Muscle of leg (tissue), 16 donors: ENCODE results near the gene REEP6. TPM values are rescaled to one million over a fixed set of nuclear protein-coding genes. Genes with fewer than 3 reads are reported as not detected.

Experiments
- DNase-seq: peaks from one replicate; pipeline ENCODE4 v3.0.0; 2013
- H3K27ac ChIP-seq: one replicate; pipeline ENCODE4 v1.5.1; 2013; ENCODE audit warnings: mild to moderate bottlenecking, low read length, control low read depth
- H3K27me3 ChIP-seq: one replicate; pipeline ENCODE4 v1.6.1; 2013; ENCODE audit warnings: low read length; ENCODE audit not compliant: control insufficient read depth, insufficient read depth
- H3K36me3 ChIP-seq: one replicate; pipeline ENCODE4 v1.6.1; 2013; ENCODE audit warnings: low read length; ENCODE audit not compliant: control insufficient read depth, insufficient read depth
- H3K4me1 ChIP-seq: one replicate; pipeline ENCODE4 v1.6.1; 2013; ENCODE audit warnings: low read length; ENCODE audit not compliant: control insufficient read depth, insufficient read depth
- H3K4me3 ChIP-seq: one replicate; pipeline ENCODE4 v1.5.1; 2013; ENCODE audit warnings: low read length, control low read depth
- H3K9me3 ChIP-seq: replicated peaks from 2 replicates; pipeline ENCODE4 v1.6.1; 2013; ENCODE audit warnings: low read depth, low read length; ENCODE audit not compliant: control insufficient read depth
- WGBS: methylation state at CpG from one replicate; pipeline ENCODE4 v1.1.5; 2013; ENCODE audit warnings: missing lambda C conversion rate; ENCODE audit not compliant: insufficient coverage; 5-methylcytosine and 5-hydroxymethylcytosine counted together
- long read RNA-seq, 11 donors: transcript quantifications; one replicate each; lab custom pipeline, GENCODE V29; 2026
- polyA plus RNA-seq, 8 donors: library from polyadenylated mRNA; unstranded; fragments of 120-200 nt; gene quantifications; one replicate each; pipeline versions ENCODE4 v1.2.1 to v1.2.3, GENCODE V29; 2013; ENCODE audit warnings: inconsistent platforms in 1 of 8, low replicate concordance in 1 of 8; ENCODE audit not compliant: insufficient read length in 8 of 8, insufficient read depth in 1 of 8
- total RNA-seq: library from RNA; stranded (reverse); fragments of 120-200 nt; gene quantifications from one replicate; pipeline ENCODE4 v1.2.4, GENCODE V29; 2013

Gene REEP6
- total RNA-seq = 0.58 TPM
- polyA plus RNA-seq = 10 to 100 TPM in 1 of 8 donors, 1 to 10 TPM in 7; 1.5 to 11.9 (median 2.0) TPM
- long read RNA-seq, donor 1, partial matches to known transcripts = 0 of 1 reads
- long read RNA-seq, donor 1, other reads (novel, unspliced or antisense) = 0 of 1 reads
- long read RNA-seq, donor 2 = 0 reads
- long read RNA-seq, donor 3, partial matches to known transcripts = 0 of 1 reads
- long read RNA-seq, donor 3, other reads (novel, unspliced or antisense) = 0 of 1 reads
- long read RNA-seq, donor 4 = 0 reads
- long read RNA-seq, donor 5 = 0 reads
- long read RNA-seq, donor 6, partial matches to known transcripts = 0 of 2 reads
- long read RNA-seq, donor 6, other reads (novel, unspliced or antisense) = 0 of 2 reads
- long read RNA-seq, donor 7 = 0 reads
- long read RNA-seq, donor 8 = 0 reads
- long read RNA-seq, donor 9 = 0 reads
- long read RNA-seq, donor 10, partial matches to known transcripts = 0 of 2 reads
- long read RNA-seq, donor 10, other reads (novel, unspliced or antisense) = 0 of 2 reads
- long read RNA-seq, donor 11, partial matches to known transcripts = 0 of 1 reads
- long read RNA-seq, donor 11, other reads (novel, unspliced or antisense) = 0 of 1 reads

- Histone ChIP-seq H3K4me3 (peak within 1 kb of the TSS; percentile 59), H3K36me3 (no peaks in the 10 kb centered on the region), H3K4me1 (peaks cover 20% of the 10 kb centered on the region), H3K27ac (peak within 1 kb of the TSS; percentile 87), H3K9me3 (no peaks in the 10 kb centered on the region), H3K27me3 (peaks cover 33% of the 10 kb centered on the region)
- WGBS = 2% methylated on average over 68 of the region's 73 CpGs
- no peak for DNase-seq
Observed at GRCh38 chr19:1491114-1491848, at the start of gene REEP6. TSS of gene REEP6 (plus strand) at chr19:1491181. CDS start at chr19:1491270, 89 bp downstream.

- H3K4me1 ChIP-seq = peaks cover 34% of the 10 kb centered on the region
- WGBS = 79% methylated on average over 16 of the region's 25 CpGs
Observed at GRCh38 chr19:1441677-1442438, 49.1 kb upstream of the REEP6 start.

GRCh38 chr19:1445185-1445931, 45.6 kb upstream of the REEP6 start:
- peak; percentile 72 for DNase-seq
- Histone ChIP-seq H3K27me3 (peaks cover 53% of the 10 kb centered on the region), H3K4me3 (peak overlapping the region; percentile 29), H3K36me3 (peaks cover 25% of the 10 kb centered on the region), H3K9me3 (no peaks in the 10 kb centered on the region), H3K4me1 (peaks cover 23% of the 10 kb centered on the region), H3K27ac (no peak overlapping the region)
- WGBS = 2% methylated on average over 48 of the region's 70 CpGs

More at GRCh38 chr19:1441677-1442438, 49.1 kb upstream of the REEP6 start:
- no peak for DNase-seq
- Histone ChIP-seq H3K4me3 (no peak overlapping the region), H3K36me3 (peaks cover 37% of the 10 kb centered on the region), H3K27ac (no peak overlapping the region), H3K9me3 (no peaks in the 10 kb centered on the region), H3K27me3 (peaks cover 21% of the 10 kb centered on the region)

- no peaks in the 10 kb centered on the region for H3K9me3 ChIP-seq
- H3K4me1 ChIP-seq = peaks cover 20% of the 10 kb centered on the region
- peaks cover 61% of the 10 kb centered on the region for H3K27me3 ChIP-seq
- DNase-seq = peak; percentile 57
- WGBS = under 1% methylated on average over 96 of the region's 99 CpGs
- peaks cover 18% of the 10 kb centered on the region for H3K36me3 ChIP-seq
- peak overlapping the region; percentile 15 for H3K4me3 ChIP-seq
- no peak overlapping the region for H3K27ac ChIP-seq
Observed at GRCh38 chr19:1445932-1446712, 44.9 kb upstream of the REEP6 start.

GRCh38 chr19:1446713-1447481, 44.1 kb upstream of the REEP6 start:
- Histone ChIP-seq H3K4me3 (no peak overlapping the region), H3K9me3 (no peaks in the 10 kb centered on the region), H3K27ac (no peak overlapping the region), H3K27me3 (peaks cover 69% of the 10 kb centered on the region), H3K4me1 (peaks cover 22% of the 10 kb centered on the region), H3K36me3 (peaks cover 10% of the 10 kb centered on the region)
- no peak for DNase-seq
- 2% methylated on average over 51 of the region's 63 CpGs for WGBS

GRCh38 chr19:1447504-1447903, 43.5 kb upstream of the REEP6 start:
- H3K27ac ChIP-seq = no peak overlapping the region
- no peak overlapping the region for H3K4me3 ChIP-seq
- H3K36me3 ChIP-seq = peaks cover 4% of the 10 kb centered on the region
- peaks cover 28% of the 10 kb centered on the region for H3K4me1 ChIP-seq
- 33% methylated on average over 1 of the region's 4 CpGs for WGBS
- DNase-seq = no peak
- H3K9me3 ChIP-seq = no peaks in the 10 kb centered on the region
- H3K27me3 ChIP-seq = peaks cover 75% of the 10 kb centered on the region

- H3K9me3 ChIP-seq = no peaks in the 10 kb centered on the region
- peaks cover 79% of the 10 kb centered on the region for H3K27me3 ChIP-seq
- DNase-seq = no peak
- no peak overlapping the region for H3K27ac ChIP-seq
- no peak overlapping the region for H3K4me3 ChIP-seq
- peaks cover 32% of the 10 kb centered on the region for H3K4me1 ChIP-seq
- 86% methylated on average over 5 of the region's 9 CpGs for WGBS
- peaks cover 3% of the 10 kb centered on the region for H3K36me3 ChIP-seq
Observed at GRCh38 chr19:1447944-1448343, 43.0 kb upstream of the REEP6 start.
